ENCODE measurements around the gene PSEN1.

PSEN1 gene

DNA sequence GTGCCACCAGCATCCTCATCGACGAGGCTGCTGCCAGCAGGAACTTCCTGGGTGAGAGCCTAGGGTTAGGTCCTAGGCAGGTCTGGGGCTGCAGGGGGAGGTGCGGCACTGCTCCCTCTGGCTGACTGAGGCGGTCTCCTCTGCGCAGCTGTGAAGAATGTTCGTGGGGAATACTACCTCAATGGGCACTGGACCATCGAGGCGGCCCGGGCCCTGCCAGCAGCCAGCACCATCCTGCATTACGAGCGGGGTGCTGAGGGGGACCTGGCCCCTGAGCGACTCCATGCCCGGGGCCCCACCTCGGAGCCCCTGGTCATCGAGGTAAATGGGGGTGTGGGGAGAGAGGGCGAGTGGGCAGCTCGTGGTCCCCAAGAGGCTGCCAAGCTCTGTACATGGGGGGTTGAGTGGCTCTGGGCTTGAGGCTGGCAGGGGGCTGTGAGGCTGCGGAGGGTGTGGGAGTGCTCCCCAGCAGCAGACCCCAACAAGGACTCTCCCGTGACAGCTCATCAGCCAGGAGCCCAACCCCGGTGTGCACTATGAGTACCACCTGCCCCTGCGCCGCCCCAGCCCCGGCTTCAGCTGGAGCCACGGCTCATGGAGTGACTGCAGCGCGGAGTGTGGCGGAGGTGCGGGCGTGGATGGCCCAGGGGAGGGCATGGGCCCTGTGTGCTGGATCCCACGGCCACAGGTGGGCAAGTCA lies 115.4 kb downstream of the PSEN1 start:
- DNase-seq (ENCODE audit: extremely low read depth in 1 of 2, low read depth in 1 of 2), result no peak

DNA sequence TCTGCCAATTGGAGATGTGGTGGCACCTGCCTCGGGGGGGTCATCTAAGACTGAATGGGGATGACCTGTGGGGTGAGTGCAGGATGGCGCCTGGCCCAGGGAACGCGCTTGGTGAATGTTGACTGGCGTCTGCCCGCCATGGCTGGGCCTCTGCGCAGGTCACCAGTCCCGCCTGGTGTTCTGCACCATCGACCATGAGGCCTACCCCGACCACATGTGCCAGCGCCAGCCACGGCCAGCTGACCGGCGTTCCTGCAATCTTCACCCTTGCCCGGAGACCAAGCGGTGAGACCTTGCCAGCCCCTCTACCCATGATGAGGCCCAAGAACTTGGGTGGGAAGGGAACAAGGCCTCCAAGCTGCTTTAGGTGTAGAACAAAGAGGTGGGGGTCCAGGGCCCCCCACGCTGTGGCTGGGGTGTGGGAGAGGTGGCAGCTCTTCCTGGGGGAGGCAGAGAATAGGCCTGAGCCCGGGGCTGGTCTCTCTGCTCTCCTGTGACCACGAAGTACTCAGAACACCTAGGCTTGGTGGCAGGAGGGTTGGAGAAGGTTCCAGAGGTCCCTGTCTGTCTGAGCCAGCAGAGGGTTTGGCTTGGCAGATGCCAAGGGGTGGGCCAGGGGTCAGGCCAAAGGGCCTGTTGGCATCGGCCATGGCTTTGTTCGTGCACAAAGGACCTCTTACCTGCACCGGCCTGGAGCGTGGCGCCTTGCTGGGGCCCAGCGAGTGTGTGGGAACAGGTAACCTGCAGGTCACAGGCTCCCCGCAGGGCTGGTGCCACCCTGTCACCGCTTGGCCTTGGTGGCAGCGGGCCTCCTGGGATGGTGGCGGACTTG lies 116.4 kb downstream of the PSEN1 start:
- DNase-seq (ENCODE audit: extremely low read depth in 1 of 2, low read depth in 1 of 2), result no peak

DNA sequence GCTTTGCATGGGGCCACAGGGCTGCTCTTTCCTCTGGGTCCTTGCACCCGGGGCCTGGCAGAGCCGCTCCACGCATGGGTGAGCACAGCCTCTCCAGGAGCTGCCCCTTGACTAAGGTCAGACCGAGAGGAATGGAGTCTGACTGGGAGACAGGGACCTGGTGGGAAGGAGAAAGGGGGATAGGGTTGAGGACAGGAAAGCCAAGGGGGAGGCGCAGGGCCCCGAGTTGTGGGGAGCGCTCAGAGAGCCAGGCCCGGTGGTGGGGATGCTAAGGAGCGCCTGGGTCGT lies 117.0 kb downstream of the PSEN1 start:
- no peak for DNase-seq (ENCODE audit: extremely low read depth in 1 of 2, low read depth in 1 of 2)

DNA sequence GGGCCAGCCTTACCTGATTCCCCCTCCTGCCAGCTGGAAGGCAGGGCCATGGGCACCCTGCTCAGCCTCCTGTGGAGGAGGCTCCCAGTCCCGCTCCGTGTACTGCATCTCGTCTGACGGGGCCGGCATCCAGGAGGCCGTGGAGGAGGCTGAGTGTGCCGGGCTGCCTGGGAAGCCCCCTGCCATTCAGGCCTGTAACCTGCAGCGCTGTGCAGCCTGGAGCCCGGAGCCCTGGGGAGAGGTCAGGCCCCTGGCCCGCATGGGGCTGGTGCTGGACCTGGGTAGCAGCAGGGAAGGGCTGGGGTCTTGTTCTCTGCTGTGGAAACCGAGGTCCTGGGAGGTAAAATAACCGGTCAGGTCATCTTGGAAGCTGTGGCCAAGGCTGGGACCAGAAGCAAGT lies 117.4 kb downstream of the PSEN1 start:
- DNase-seq (ENCODE audit: extremely low read depth in 1 of 2, low read depth in 1 of 2), result no peak

DNA sequence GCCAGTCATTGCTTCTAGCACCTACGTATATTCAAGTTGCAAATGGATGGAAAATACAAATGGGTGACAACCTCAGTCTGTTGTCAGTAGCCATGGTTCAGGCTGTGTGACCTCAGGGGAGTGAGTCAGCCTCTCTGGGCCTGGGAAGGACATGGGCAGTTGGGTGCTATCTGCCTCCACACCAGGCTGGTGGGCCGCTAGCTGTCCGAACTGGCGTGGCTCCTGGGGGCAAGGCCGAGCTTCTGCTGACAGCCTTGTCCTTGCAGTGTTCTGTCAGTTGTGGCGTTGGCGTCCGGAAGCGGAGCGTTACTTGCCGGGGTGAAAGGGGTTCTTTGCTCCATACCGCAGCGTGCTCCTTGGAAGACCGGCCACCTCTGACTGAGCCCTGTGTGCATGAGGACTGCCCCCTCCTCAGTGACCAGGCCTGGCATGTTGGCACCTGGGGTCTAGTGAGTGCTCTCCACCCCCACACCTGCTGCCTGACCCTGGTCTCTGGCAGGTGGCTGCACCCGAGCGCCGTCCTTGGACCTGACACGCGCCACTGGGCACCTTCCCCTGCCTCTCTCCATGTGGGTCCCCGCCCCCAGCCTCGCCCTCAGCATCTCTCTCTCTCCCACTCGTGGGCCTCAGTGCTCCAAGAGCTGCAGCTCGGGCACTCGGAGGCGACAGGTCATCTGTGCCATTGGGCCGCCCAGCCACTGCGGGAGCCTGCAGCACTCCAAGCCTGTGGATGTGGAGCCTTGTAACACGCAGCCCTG lies 118.1 kb downstream of the PSEN1 start:
- DNase-seq (ENCODE audit: extremely low read depth in 1 of 2, low read depth in 1 of 2), result no peak

DNA sequence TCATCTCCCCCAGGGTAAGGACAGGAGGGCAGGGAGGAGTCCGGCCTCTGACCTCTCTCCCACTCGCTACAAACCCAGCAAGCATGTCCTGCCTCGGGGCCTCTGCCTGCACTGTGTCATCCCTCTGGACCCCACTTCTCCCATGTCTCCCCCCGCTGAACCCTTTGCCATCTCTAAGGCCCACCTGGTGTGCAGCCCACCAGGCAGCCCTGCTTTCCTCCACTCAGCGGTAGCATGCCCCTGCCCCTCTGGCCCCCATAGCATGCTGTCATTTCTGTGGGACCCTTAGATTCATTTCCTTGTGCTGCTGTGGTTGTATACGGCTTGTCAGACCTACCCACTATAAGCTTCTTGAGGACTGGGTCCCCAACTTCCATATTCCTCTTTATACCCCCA lies 118.7 kb downstream of the PSEN1 start:
- no peak for DNase-seq (ENCODE audit: extremely low read depth in 1 of 2, low read depth in 1 of 2)

DNA sequence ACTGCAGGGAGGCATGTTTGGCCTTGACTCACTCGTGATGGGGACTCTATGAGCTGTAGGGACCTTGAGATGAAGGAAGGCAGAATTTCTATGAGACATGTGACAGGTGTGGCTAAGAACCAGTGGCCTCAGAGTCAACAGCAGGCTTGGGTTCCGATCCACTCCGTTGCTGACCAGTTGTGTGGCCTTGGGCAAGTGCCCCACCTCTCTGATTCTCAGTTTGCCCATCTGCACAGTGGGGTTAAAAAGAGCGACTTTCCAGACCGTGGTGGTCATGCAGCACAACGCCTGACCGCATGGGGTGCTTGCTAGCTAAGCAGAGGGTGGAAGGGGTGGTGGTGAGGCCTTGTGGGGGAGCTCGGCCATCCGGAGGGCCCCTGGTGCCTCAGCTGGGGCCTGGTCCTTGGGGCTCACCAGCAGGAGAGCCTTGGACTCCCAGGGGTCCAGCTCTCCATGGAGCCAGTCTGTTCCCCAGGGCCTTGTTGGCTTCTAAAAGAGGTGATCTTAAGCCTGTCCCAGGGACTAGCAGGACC lies 119.5 kb downstream of the PSEN1 start:
- no peak for DNase-seq (ENCODE audit: extremely low read depth in 1 of 2, low read depth in 1 of 2)

DNA sequence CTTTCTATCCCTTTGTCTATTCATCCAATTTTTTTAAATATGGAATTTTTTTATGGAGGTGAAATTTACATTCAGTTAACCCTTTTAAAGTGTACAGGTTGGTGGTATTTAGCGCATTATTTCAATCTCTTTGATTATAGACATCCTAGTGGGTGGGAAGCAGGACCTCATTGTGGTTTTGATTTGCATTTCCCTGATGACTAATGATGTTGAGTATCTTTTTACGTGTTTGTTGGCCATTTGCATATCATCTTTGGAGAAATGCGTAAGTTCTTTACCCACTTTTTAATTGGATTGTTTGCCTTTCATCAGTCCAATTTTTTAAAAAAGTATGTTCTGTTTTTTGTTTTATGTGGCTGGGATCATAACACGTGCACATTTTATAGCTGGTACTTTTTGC lies 121.8 kb downstream of the PSEN1 start:
- no peak for DNase-seq (ENCODE audit: extremely low read depth in 1 of 2, low read depth in 1 of 2)

DNA sequence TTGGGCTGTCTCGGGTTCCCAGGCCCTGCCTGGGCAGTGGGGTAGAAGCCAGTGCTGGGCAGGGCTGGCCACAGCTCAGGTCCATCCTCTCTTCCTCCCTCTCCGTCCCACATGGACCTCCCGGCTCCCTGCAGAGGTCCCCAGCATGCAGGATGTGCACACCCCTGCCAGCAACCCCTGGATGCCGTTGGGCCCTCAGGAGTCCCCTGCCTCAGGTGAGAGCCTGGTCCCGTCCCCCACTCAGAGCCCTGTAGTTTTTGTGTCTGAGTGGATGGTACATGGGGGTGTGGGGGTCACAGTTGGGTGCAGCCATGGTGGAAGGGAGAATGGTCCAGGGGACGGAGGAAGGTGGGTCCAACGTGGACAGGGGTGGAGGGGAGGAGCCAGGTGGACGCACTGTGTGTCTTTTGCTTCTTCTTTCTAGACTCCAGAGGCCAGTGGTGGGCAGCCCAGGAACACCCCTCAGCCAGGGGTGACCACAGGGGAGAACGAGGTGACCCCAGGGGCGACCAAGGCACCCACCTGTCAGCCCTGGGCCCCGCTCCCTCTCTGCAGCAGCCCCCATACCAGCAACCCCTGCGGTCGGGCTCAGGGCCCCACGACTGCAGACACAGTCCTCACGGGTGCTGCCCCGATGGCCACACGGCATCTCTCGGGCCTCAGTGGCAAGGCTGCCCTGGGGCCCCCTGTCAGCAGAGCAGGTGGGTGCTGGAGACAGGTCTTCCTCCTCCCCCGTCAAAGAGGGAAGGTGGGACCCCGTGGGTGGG lies 122.7 kb downstream of the PSEN1 start:
- no peak for DNase-seq (ENCODE audit: extremely low read depth in 1 of 2, low read depth in 1 of 2)

DNA sequence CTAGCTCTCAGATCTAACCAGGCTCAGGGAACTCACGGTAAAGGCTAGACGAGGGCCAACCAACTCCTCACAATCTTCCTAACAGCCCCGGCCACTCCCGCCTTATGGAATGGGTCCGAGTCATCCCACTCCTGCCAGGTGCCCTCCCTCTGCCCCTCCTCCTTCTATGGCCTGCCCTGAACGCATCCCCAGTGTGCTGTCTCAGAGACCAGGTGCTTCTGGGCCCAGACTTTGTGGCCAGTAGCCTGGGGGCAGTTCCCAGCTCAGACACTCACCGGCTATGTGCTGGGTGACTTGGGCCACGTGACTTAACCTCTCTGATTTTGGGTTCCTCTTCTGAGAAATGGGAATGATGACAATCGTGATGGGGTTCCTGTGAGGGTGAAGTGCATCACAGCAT lies 123.5 kb downstream of the PSEN1 start:
- DNase-seq (ENCODE audit: extremely low read depth in 1 of 2, low read depth in 1 of 2), result no peak

DNA sequence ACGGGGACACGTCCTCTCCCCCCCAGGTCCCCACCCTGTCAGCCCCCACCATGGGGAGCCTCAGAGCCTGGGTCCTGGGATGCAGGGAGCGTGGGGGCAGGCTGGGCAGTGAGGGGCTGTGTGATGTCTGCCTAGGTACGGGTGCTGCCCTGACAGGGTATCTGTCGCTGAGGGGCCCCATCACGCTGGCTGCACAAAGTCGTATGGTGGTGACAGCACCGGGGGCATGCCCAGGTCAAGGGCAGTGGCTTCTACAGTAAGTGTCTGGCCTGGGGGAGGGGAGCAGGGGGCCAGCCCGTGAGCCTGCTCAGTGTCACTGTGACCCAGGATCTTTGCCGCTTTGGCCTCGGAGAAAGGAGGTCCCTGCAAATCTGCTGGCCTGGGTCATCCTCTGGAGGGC lies 124.3 kb downstream of the PSEN1 start:
- no peak for DNase-seq (ENCODE audit: extremely low read depth in 1 of 2, low read depth in 1 of 2)

DNA sequence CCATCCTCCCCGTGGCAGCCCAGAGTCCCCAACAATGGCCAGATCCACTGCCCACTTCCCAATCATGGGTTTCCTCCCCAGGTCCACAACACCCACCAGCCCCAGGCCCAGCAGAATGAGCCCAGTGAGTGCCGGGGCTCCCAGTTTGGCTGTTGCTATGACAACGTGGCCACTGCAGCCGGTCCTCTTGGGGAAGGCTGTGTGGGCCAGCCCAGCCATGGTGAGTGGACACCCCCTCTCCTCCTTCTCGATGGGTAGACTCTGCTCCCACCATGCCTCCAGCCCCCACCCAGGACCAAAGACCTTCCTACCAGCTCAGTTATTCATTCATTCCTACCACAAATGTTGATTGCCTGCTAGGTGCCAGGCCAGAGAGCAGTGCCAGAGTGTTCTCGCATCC lies 124.8 kb downstream of the PSEN1 start:
- no peak for DNase-seq (ENCODE audit: extremely low read depth in 1 of 2, low read depth in 1 of 2)

DNA sequence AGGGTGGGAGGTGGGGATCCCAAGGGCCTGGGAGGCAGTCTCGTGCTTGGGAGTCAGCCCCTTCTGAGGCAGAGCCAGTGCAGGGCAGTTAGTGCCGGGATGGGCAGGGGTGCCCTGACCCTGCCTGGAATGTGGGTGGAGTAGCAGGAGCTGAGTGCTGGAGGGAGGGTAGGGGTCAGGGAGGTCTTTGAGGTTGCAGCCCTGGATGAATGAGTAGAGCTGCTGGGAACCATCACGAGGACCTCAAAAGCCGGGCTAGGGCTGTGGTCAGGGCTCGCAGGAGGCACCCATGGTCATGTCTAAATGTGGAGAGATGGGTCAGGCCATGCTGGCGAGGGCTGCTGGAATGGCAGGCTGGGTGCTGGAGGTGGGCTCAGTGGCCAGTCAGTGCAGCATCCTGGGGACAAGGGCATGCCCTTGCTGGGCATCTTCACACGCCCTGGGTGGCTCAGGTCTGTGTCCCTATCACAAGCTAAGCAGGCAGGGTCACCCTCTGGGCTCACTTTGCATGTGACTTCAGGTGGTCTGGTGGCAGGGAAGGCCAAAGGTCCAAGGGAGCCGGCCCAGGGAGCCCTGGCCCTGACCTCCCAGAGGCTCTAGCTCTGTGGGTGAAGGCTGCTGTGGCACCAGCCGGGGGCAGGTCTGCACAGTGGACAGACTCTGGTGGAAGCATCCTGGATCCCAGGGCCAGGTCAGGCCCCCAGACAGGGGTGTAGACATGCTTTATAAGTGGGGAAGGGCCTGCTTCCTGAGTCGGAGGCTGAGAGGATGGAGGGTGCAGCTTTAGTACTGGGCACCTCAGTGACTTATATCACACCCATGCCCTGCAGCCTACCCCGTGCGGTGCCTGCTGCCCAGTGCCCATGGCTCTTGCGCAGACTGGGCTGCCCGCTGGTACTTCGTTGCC lies 125.5 kb downstream of the PSEN1 start:
- no peak for DNase-seq (ENCODE audit: extremely low read depth in 1 of 2, low read depth in 1 of 2)

DNA sequence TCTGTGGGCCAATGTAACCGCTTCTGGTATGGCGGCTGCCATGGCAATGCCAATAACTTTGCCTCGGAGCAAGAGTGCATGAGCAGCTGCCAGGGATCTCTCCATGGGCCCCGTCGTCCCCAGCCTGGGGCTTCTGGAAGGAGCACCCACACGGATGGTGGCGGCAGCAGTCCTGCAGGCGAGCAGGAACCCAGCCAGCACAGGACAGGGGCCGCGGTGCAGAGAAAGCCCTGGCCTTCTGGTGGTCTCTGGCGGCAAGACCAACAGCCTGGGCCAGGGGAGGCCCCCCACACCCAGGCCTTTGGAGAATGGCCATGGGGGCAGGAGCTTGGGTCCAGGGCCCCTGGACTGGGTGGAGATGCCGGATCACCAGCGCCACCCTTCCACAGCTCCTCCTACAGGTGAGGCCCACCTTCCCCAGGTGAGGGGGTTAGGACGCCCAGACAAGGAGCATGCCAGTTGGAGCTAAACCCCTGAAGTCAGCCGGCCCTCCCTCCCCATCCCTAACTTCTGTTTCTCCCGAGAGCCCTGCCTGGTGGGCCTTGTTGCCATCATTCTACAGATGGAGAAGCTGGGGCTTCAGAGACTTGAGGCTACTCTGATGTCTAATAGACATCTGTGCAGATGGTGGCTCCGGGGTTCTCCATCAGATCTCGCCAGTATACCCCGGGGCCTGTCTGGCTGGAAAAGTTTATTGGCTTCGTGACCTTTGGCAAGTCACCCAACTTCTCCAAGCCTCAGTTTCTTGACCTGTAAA lies 126.3 kb downstream of the PSEN1 start:
- DNase-seq (ENCODE audit: extremely low read depth in 1 of 2, low read depth in 1 of 2), result no peak

DNA sequence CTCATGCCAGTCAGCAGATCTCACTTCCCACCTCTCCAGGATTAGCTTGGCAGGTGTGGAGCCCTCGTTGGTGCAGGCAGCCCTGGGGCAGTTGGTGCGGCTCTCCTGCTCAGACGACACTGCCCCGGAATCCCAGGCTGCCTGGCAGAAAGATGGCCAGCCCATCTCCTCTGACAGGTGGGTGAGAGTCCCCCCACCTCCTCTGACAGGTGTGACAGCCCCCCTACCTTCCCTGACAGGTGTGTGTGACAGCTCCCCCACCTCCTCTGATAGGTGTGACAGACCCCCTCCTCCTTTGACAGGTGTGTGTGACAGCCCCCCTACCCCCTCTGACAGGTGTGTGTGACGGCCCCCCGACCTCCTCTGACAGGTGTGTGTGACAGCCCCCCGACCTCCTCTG lies 127.3 kb downstream of the PSEN1 start:
- DNase-seq (ENCODE audit: extremely low read depth in 1 of 2, low read depth in 1 of 2), result no peak

DNA sequence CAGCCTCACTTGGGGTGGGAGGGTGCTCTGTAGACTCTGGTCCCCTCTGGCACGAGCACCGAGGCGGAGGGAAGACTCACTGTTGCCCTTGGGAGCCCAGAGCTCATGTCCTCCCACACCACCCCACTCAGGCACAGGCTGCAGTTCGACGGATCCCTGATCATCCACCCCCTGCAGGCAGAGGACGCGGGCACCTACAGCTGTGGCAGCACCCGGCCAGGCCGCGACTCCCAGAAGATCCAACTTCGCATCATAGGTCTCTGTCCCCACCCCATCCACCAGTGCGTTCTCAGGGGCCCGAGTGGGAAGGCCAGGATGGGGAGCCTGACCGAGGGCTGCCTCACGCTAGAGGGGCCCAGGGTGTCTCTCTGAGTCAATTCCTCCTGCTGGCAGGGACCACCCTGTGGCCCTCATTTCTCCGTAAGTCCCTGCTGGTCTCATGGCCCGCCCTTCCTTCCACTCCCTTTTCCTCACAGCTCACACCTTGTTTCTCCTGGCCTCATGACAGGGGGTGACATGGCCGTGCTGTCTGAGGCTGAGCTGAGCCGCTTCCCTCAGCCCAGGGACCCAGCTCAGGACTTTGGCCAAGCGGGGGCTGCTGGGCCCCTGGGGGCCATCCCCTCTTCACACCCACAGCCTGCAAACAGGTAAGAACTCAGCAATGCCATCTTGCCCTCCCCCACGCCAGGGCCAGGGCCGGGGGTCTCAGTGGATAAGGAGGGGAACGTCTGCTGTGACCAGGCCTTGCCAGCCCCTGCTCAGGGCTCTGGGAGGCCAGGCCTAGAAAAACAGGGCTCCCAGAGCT lies 128.0 kb downstream of the PSEN1 start:
- no peak for DNase-seq (ENCODE audit: extremely low read depth in 1 of 2, low read depth in 1 of 2)

DNA sequence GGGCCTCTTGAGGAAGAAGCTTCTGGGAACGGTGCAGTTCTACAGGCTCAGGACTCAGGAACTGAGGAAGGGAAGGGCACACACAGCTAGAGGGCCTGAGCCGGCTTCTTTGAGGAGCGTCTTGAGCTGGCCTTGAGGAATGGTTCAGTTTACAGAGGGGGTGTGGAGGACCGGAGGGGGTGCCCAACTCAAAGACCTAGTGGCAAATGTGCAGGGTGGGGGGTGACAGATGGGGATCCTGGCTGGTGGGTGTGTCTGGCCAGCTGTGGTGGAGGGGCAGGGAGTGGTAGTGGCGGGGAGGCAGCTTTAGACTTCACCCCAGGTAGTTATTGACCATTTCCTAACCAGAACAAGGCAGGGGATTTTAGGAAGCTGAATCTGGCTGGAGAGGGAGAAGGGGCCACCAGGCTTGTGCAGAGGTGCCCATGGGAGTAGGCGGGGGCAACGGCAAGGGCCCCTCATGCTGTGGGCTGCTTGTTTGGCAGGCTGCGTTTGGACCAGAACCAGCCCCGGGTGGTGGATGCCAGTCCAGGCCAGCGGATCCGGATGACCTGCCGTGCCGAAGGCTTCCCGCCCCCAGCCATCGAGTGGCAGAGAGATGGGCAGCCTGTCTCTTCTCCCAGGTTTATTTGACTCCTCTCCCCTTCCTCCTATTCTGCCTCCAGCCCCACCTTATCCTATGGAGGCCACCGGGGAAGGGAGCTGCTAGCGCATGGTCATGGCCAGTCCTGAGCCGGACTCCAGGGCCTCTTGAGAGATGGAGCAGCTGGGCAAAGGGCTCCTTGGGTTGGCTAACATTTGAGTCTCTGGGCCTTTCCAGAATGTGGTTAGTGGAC lies 128.8 kb downstream of the PSEN1 start:
- no peak for DNase-seq (ENCODE audit: extremely low read depth in 1 of 2, low read depth in 1 of 2)

DNA sequence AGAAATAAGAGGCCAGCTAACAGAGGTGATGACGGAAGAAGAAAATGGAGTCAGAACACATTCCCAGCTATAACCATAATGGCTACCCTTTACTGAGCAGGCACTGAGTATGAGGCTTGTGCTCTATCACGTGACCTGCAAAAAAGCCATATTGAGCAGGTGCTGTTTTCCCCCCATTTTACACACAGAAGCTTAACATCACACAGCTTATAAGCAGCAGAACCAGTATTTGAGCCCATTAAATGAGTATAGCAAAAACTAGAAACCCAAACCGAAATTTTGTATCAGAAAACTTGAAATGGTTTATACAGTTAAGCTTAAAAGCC lies 129.4 kb downstream of the PSEN1 start:
- DNase-seq (ENCODE audit: extremely low read depth in 1 of 2, low read depth in 1 of 2), result no peak
